SK-N-SH (cell line): ENCODE measurements around the gene TOR4A. TPM values are rescaled to one million over a fixed set of nuclear protein-coding genes. Genes with fewer than 3 reads are reported as not detected.

Experiments
- CTCF ChIA-PET: fragments of 300-600, 350-600 bp; formaldehyde crosslinking; extraction: SDS; loops from one replicate; lab custom pipeline; 2021; lab: Yijun Ruan, JAX
- POLR2A ChIA-PET: fragments of 350-600 bp; sonication (Branson Sonifier 250); formaldehyde crosslinking; extraction: SDS; loops from one replicate; lab custom pipeline; 2020; ENCODE audit warnings: antibody characterized with exemption, inconsistent platforms; lab: Yijun Ruan, JAX
- DNase-seq: peaks from one replicate; pipeline ENCODE4 v3.0.0; 2012
- H2AFZ ChIP-seq: fragments of 200-600 bp; sonication (generic); 2 replicates; pipeline ENCODE4 v1.8.1; 2016; ENCODE audit warnings: antibody characterized with exemption, mild to moderate bottlenecking, low read depth
- H3F3A ChIP-seq: fragments of 200-600 bp; sonication (generic); replicated peaks from 2 replicates; pipeline ENCODE3; 2016; ENCODE audit warnings: antibody characterized with exemption, mild to moderate bottlenecking; ENCODE audit not compliant: insufficient read depth
- H3K27ac ChIP-seq, 2 experiments: fragments of 200-500 bp in 1 of 2; fragments of 200-600 bp in 1 of 2; sonication (Bioruptor generic) in 1 of 2; sonication (generic), shearing (Covaris generic) in 1 of 2; 2 replicates each; pipeline versions ENCODE4 v1.5.1 to v1.6.1; 2014 to 2016; ENCODE audit warnings: low read depth in 2 of 2, inconsistent platforms in 1 of 2, low read length in 1 of 2, mild to moderate bottlenecking in 1 of 2, mixed read lengths in 1 of 2
- H3K27me3 ChIP-seq: fragments of 200-600 bp; sonication (generic), shearing (Covaris generic); 2 replicates; pipeline ENCODE4 v1.6.1; 2016; ENCODE audit warnings: mixed run types; ENCODE audit not compliant: insufficient read depth
- H3K36me3 ChIP-seq, 2 experiments: fragments of 200-500 bp in 1 of 2; fragments of 200-600 bp in 1 of 2; sonication (Bioruptor generic) in 1 of 2; sonication (generic) in 1 of 2; replicated peaks in 1 of 2; 2 replicates each; pipeline versions ENCODE3 to v1.5.1; 2014 to 2016; ENCODE audit warnings: low read length in 1 of 2, mild to moderate bottlenecking in 1 of 2; ENCODE audit not compliant: insufficient read depth in 2 of 2, control insufficient read depth in 1 of 2
- H3K4me1 ChIP-seq, 2 experiments: fragments of 200-500 bp in 1 of 2; fragments of 200-600 bp in 1 of 2; sonication (Bioruptor generic) in 1 of 2; sonication (generic), shearing (Covaris generic) in 1 of 2; 2 replicates each; pipeline versions ENCODE4 v1.5.1 to v1.6.1; 2014 to 2016; ENCODE audit warnings: low read depth in 1 of 2, low read length in 1 of 2, mixed run types in 1 of 2; ENCODE audit not compliant: insufficient read depth in 2 of 2, control insufficient read depth in 1 of 2
- H3K4me2 ChIP-seq: fragments of 200-600 bp; sonication (generic), shearing (Covaris generic); 2 replicates; pipeline ENCODE4 v1.6.1; 2017; ENCODE audit warnings: mixed run types
- H3K4me3 ChIP-seq, 2 experiments: fragments of 200-500 bp in 1 of 2; fragments of 200-600 bp in 1 of 2; sonication (Bioruptor generic) in 1 of 2; sonication (generic), shearing (Covaris generic) in 1 of 2; 2 replicates each; pipeline versions ENCODE4 v1.5.1 to v1.8.1; 2014 to 2016; ENCODE audit warnings: low read depth in 2 of 2, inconsistent platforms in 1 of 2, low read length in 1 of 2, mild to moderate bottlenecking in 1 of 2, mixed read lengths in 1 of 2, moderate library complexity in 1 of 2
- H3K79me2 ChIP-seq: fragments of 200-600 bp; sonication (generic); 2 replicates; pipeline ENCODE4 v1.8.1; 2017; ENCODE audit warnings: mild to moderate bottlenecking; ENCODE audit not compliant: insufficient read depth
- H3K9ac ChIP-seq: fragments of 200-600 bp; sonication (generic); 2 replicates; pipeline ENCODE4 v1.6.1; 2017; ENCODE audit warnings: mixed run types
- H3K9me2 ChIP-seq: fragments of 200-600 bp; sonication (generic); 2 replicates; pipeline ENCODE4 v1.6.1; 2017; ENCODE audit warnings: mixed run types
- H3K9me3 ChIP-seq: fragments of 200-600 bp; sonication (generic); 2 replicates; pipeline ENCODE4 v1.6.1; 2017; ENCODE audit warnings: mixed run types, mild to moderate bottlenecking, moderate library complexity
- H4K20me1 ChIP-seq: fragments of 200-600 bp; sonication (generic); 2 replicates; pipeline ENCODE4 v1.6.1; 2017; ENCODE audit warnings: mild to moderate bottlenecking, mixed run types; ENCODE audit not compliant: insufficient read depth
- CHD2 ChIP-seq: fragments of 150-350 bp; IDR thresholded peaks from 2 replicates; pipeline ENCODE4 v1.6.1; 2018; ENCODE audit warnings: low read length; ENCODE audit not compliant: partially characterized antibody
- ELF1 ChIP-seq: IDR thresholded peaks from 2 replicates; pipeline ENCODE4 v1.4.0; 2012
- EP300 ChIP-seq, 2 experiments: IDR thresholded peaks; 2 replicates each; pipeline versions ENCODE4 v1.4.0 to v1.6.1; 2012; ENCODE audit warnings: borderline replicate concordance in 1 of 2, low read depth in 1 of 2, low read length in 1 of 2
- FOSL2 ChIP-seq: IDR thresholded peaks from 2 replicates; pipeline ENCODE4 v1.4.0; 2012; ENCODE audit warnings: low read depth, mild to moderate bottlenecking, moderate library complexity, borderline replicate concordance
- FOXM1 ChIP-seq: IDR thresholded peaks from 2 replicates; pipeline ENCODE4 v1.4.0; 2012; ENCODE audit warnings: low read depth, mild to moderate bottlenecking
- GABPA ChIP-seq: IDR thresholded peaks from 2 replicates; pipeline ENCODE4 v1.4.0; 2012; ENCODE audit warnings: low read depth, mild to moderate bottlenecking
- JUND ChIP-seq: IDR thresholded peaks from 2 replicates; pipeline ENCODE4 v1.4.0; 2012
- MEF2A ChIP-seq: IDR thresholded peaks from 2 replicates; pipeline ENCODE4 v1.4.0; 2012; ENCODE audit warnings: low read depth, borderline replicate concordance
- MXI1 ChIP-seq: IDR thresholded peaks from 2 replicates; pipeline ENCODE4 v1.6.1; 2012; ENCODE audit warnings: mild to moderate bottlenecking, low read depth, low read length, improper control_type of control experiment
- NFIC ChIP-seq: IDR thresholded peaks from 2 replicates; pipeline ENCODE4 v1.4.0; 2012; ENCODE audit warnings: borderline replicate concordance
- NRF1 ChIP-seq: IDR thresholded peaks from 2 replicates; pipeline ENCODE4 v1.6.1; 2012; ENCODE audit warnings: low read depth, mild to moderate bottlenecking, low read length
- RAD21 ChIP-seq: IDR thresholded peaks from 2 replicates; pipeline ENCODE4 v1.6.1; 2012; ENCODE audit warnings: mild to moderate bottlenecking, low read length
- RCOR1 ChIP-seq: fragments of 150-350 bp; IDR thresholded peaks from 2 replicates; pipeline ENCODE4 v1.6.1; 2017; ENCODE audit warnings: antibody characterized with exemption, low read length
- SMC3 ChIP-seq: IDR thresholded peaks from 2 replicates; pipeline ENCODE4 v1.6.1; 2012; ENCODE audit warnings: low read depth, low read length, improper control_type of control experiment
- TAF1 ChIP-seq: IDR thresholded peaks from 2 replicates; pipeline ENCODE4 v1.6.1; 2012; ENCODE audit warnings: low read depth, mild to moderate bottlenecking, low read length, moderate library complexity, borderline replicate concordance
- TCF12 ChIP-seq: IDR thresholded peaks from 2 replicates; pipeline ENCODE4 v1.4.0; 2012
- TEAD4 ChIP-seq: IDR thresholded peaks from 2 replicates; pipeline ENCODE4 v1.4.0; 2012; ENCODE audit warnings: mild to moderate bottlenecking, borderline replicate concordance; ENCODE audit not compliant: insufficient read depth
- WGBS: methylation state at CpG from one replicate; pipeline ENCODE4 v1.1.6; 2017; ENCODE audit warnings: low lambda C conversion rate; 5-methylcytosine and 5-hydroxymethylcytosine counted together
- polyA plus RNA-seq, 3 experiments: library from polyadenylated mRNA; depleted of rRNA; stranded (reverse); fragments of >200 nt; gene quantifications; 2 replicates each; pipeline ENCODE4 v1.2.3, GENCODE V29; 2012
- TF ChIP-seq, protein P1 (sequence below): IDR thresholded peaks from 2 replicates; pipeline ENCODE4 v1.6.1; 2012; ENCODE audit warnings: mild to moderate bottlenecking, low read depth, low read length, moderate library complexity
- TF ChIP-seq, protein P2 (sequence below): fragments of 150-350 bp; IDR thresholded peaks from 2 replicates; pipeline ENCODE4 v1.6.1; 2016; ENCODE audit warnings: mild to moderate bottlenecking, low read depth, low read length
- TF ChIP-seq, protein P3 (sequence below): IDR thresholded peaks from 2 replicates; pipeline ENCODE4 v1.4.0; 2012; ENCODE audit warnings: low read depth

TOR4A gene
- polyA plus RNA-seq, 1 of the 3 experiments (the other 2 are of a cell fraction) = 0.81 TPM

DNA sequence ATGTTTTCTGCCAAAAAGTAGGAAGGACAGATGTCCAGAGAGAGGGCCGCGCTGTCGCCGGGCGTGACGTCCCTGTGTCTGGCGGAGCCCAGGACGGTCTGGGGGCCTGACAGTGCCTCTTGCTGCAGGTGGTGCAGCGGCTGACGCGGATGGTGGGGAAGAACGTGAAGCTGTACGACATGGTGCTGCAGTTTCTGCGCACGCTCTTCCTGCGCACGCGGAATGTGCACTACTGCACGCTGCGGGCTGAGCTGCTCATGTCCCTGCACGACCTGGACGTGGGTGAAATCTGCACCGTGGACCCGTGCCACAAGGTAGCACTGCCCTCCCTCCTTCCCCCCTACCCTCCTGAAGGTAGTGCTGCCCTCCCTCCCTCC lies 14.6 kb upstream of the TOR4A start:
- Histone ChIP-seq H3K27me3 (no peaks in the 10 kb centered on the region), H3K9me2 (no peaks in the 10 kb centered on the region), H3K9me3 (no peaks in the 10 kb centered on the region), H3K79me2 (peaks cover 22% of the 10 kb centered on the region), H2AFZ (no peak overlapping the region), H3K4me3 (no peak overlapping the region), H3F3A (peaks cover 3% of the 10 kb centered on the region), H3K4me2 (no peak overlapping the region), H3K9ac (no peak overlapping the region), H4K20me1 (no peaks in the 10 kb centered on the region), H3K36me3 (peaks cover 19 to 32% of the 10 kb centered on the region in 2 experiments), H3K4me1 (no peaks in the 10 kb centered on the region), H3K27ac (no peak overlapping the region)
- no peak for TF ChIP-seq RCOR1
- no peak for TF ChIP-seq EP300 (IDR thresholded peaks at IDR 0.05; ENCODE audit: borderline replicate concordance in 1 of 2, low read depth in 1 of 2, low read length in 1 of 2)
- TF ChIP-seq NRF1 = no peak
- no peak for TF ChIP-seq FOXM1
- TF ChIP-seq, protein P1, sequence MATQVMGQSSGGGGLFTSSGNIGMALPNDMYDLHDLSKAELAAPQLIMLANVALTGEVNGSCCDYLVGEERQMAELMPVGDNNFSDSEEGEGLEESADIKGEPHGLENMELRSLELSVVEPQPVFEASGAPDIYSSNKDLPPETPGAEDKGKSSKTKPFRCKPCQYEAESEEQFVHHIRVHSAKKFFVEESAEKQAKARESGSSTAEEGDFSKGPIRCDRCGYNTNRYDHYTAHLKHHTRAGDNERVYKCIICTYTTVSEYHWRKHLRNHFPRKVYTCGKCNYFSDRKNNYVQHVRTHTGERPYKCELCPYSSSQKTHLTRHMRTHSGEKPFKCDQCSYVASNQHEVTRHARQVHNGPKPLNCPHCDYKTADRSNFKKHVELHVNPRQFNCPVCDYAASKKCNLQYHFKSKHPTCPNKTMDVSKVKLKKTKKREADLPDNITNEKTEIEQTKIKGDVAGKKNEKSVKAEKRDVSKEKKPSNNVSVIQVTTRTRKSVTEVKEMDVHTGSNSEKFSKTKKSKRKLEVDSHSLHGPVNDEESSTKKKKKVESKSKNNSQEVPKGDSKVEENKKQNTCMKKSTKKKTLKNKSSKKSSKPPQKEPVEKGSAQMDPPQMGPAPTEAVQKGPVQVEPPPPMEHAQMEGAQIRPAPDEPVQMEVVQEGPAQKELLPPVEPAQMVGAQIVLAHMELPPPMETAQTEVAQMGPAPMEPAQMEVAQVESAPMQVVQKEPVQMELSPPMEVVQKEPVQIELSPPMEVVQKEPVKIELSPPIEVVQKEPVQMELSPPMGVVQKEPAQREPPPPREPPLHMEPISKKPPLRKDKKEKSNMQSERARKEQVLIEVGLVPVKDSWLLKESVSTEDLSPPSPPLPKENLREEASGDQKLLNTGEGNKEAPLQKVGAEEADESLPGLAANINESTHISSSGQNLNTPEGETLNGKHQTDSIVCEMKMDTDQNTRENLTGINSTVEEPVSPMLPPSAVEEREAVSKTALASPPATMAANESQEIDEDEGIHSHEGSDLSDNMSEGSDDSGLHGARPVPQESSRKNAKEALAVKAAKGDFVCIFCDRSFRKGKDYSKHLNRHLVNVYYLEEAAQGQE = no peak
- TF ChIP-seq RAD21 = no peak
- TF ChIP-seq ELF1 = no peak
- no peak for TF ChIP-seq MXI1
- TF ChIP-seq, protein P2, sequence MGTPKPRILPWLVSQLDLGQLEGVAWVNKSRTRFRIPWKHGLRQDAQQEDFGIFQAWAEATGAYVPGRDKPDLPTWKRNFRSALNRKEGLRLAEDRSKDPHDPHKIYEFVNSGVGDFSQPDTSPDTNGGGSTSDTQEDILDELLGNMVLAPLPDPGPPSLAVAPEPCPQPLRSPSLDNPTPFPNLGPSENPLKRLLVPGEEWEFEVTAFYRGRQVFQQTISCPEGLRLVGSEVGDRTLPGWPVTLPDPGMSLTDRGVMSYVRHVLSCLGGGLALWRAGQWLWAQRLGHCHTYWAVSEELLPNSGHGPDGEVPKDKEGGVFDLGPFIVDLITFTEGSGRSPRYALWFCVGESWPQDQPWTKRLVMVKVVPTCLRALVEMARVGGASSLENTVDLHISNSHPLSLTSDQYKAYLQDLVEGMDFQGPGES = no peak
- no peak for TF ChIP-seq CHD2
- POLR2A ChIA-PET = interaction anchor here (1.6 kb wide), 1 partner anchor 10 kb away, joined by 8 read pairs; no protein-coding TSS in a partner anchor
- DNase-seq = no peak
- 93% methylated on average over 24 of the region's 24 CpGs for WGBS
- CTCF ChIA-PET = interaction anchor here (0.8 to 3.1 kb wide), 3 partner anchors 11 to 25 kb away, joined by 3 to 26 read pairs (median 18); partner anchors contain the start of gene TUBB4B

DNA sequence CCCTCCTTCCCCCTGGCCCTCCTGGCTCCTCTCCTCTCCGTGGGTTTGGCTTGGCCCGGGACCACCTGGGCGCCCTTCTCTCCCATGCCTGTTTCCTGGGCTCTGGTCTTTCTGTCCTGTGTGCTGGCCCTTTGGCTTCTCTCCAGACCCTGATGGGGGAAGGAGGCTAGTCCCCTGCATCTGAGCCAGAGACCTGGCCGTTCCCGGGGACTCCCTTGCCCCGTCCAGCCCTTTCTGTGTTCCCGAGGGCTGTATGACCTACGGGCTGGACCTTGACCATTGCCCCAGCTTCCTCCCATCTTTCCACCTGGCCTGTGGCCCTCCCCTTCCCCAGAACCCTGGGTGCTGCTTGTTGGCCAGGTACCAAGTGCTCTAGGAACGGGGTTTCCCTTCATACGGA lies 14.0 kb upstream of the TOR4A start:
- Histone ChIP-seq H3K4me3 (no peak overlapping the region), H3K27me3 (no peaks in the 10 kb centered on the region), H3K4me1 (no peaks in the 10 kb centered on the region), H3K9me3 (no peaks in the 10 kb centered on the region), H3K4me2 (no peak overlapping the region), H3K9me2 (no peaks in the 10 kb centered on the region), H3K9ac (no peak overlapping the region), H2AFZ (no peak overlapping the region), H4K20me1 (no peaks in the 10 kb centered on the region), H3K79me2 (peaks cover 15% of the 10 kb centered on the region), H3K36me3 (peaks cover 19 to 33% of the 10 kb centered on the region in 2 experiments), H3K27ac (no peak overlapping the region), H3F3A (peaks cover 3% of the 10 kb centered on the region)
- TF ChIP-seq MEF2A = no peak
- TF ChIP-seq CHD2 = no peak
- no peak for TF ChIP-seq FOSL2
- no peak for TF ChIP-seq FOXM1
- TF ChIP-seq, protein P3, sequence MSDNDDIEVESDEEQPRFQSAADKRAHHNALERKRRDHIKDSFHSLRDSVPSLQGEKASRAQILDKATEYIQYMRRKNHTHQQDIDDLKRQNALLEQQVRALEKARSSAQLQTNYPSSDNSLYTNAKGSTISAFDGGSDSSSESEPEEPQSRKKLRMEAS = no peak
- no peak for TF ChIP-seq TCF12
- TF ChIP-seq, protein P1 = no peak
- no peak for TF ChIP-seq TAF1
- TF ChIP-seq GABPA = no peak
- TF ChIP-seq TEAD4 = no peak
- TF ChIP-seq SMC3 = no peak
- no peak for TF ChIP-seq NFIC
- TF ChIP-seq JUND = no peak
- DNase-seq = no peak
- WGBS = 90% methylated on average over 8 of the region's 10 CpGs
- CTCF ChIA-PET = interaction anchor here (0.8 to 3.1 kb wide), 2 partner anchors 10 to 23 kb away, joined by 3 to 18 read pairs; partner anchors contain the start of gene TUBB4B
- POLR2A ChIA-PET = no interaction called here
